HG03135 (cell line): ENCODE measurements around the gene MDFI.
"Not testable (repeated sequence)": the region's sequence is repeated elsewhere in the genome, so short reads cannot be mapped to it uniquely, and the experiment has no call there.

Experiments used
- ATAC-seq: cut with Tn5 transposase; IDR thresholded peaks from one replicate; pipeline ENCODE4 v1.9.1; 2021; ENCODE audit warnings: mild to moderate bottlenecking, moderate library complexity; ENCODE audit not compliant: unreplicated experiment

The MDFI gene

GRCh38 chr6:41602422-41602743 lies 35.9 kb upstream of the MDFI start:
- ATAC-seq: no peak

- ATAC-seq: no peak
Measured at GRCh38 chr6:41602864-41603608, 35.2 kb upstream of the MDFI start.

GRCh38 chr6:41604006-41604405 lies 34.3 kb upstream of the MDFI start:
- ATAC-seq: no peak

GRCh38 chr6:41605649-41606048 lies 32.6 kb upstream of the MDFI start:
- ATAC-seq: no peak

GRCh38 chr6:41607036-41607435 lies 31.2 kb upstream of the MDFI start:
- ATAC-seq: no peak

- ATAC-seq: no peak
Measured at GRCh38 chr6:41607736-41608135, 30.5 kb upstream of the MDFI start.

- ATAC-seq: no peak
Measured at GRCh38 chr6:41608443-41609151, 29.7 kb upstream of the MDFI start.

GRCh38 chr6:41614715-41615114 lies 23.6 kb upstream of the MDFI start:
- no peak for ATAC-seq

GRCh38 chr6:41615311-41615710 lies 23.0 kb upstream of the MDFI start:
- no peak for ATAC-seq

GRCh38 chr6:41618598-41618997 lies 19.7 kb upstream of the MDFI start:
- ATAC-seq: no peak

GRCh38 chr6:41619193-41619592 lies 19.1 kb upstream of the MDFI start:
- not testable (repeated sequence) for ATAC-seq

- ATAC-seq: no peak
Measured at GRCh38 chr6:41621367-41621766, 16.9 kb upstream of the MDFI start.

- ATAC-seq: no peak
Measured at GRCh38 chr6:41621802-41622201, 16.5 kb upstream of the MDFI start.

GRCh38 chr6:41622206-41622988 lies 15.9 kb upstream of the MDFI start:
- no peak for ATAC-seq

- ATAC-seq: no peak
Measured at GRCh38 chr6:41623330-41623729, 14.9 kb upstream of the MDFI start.

GRCh38 chr6:41624621-41625380 lies 13.5 kb upstream of the MDFI start:
- ATAC-seq: no peak

- ATAC-seq: no peak
Measured at GRCh38 chr6:41625442-41625841, 12.8 kb upstream of the MDFI start.

GRCh38 chr6:41626022-41626421 lies 12.2 kb upstream of the MDFI start:
- no peak for ATAC-seq

GRCh38 chr6:41626917-41627316 lies 11.4 kb upstream of the MDFI start:
- ATAC-seq: no peak

- ATAC-seq: no peak
Measured at GRCh38 chr6:41629128-41629527, 9.1 kb upstream of the MDFI start.

- no peak for ATAC-seq
Measured at GRCh38 chr6:41630069-41630468, 8.2 kb upstream of the MDFI start.
